Endothelial cell (in vitro differentiated cells): Measurements from ENCODE around the gene MYLK3. TPM values are rescaled to one million over a fixed set of nuclear protein-coding genes. Genes with fewer than 3 reads are reported as not detected.

Source experiments
- DNase-seq: peaks from one replicate; pipeline ENCODE4 v3.0.0; 2021; ENCODE audit warnings: low spot score
- H3K27ac Mint-ChIP-seq: one replicate; pipeline ENCODE4 v1.8.0; 2021; ENCODE audit warnings: mixed read lengths, inconsistent platforms; ENCODE audit not compliant: unreplicated experiment
- H3K27me3 Mint-ChIP-seq: one replicate; pipeline ENCODE4 v1.8.0; 2021; ENCODE audit warnings: mild to moderate bottlenecking, moderate library complexity, mixed read lengths, inconsistent platforms; ENCODE audit not compliant: unreplicated experiment
- H3K36me3 Mint-ChIP-seq: one replicate; pipeline ENCODE4 v1.8.0; 2021; ENCODE audit warnings: mild to moderate bottlenecking, low read depth, mixed read lengths, inconsistent platforms; ENCODE audit not compliant: unreplicated experiment
- H3K4me1 Mint-ChIP-seq: one replicate; pipeline ENCODE4 v1.8.0; 2021; ENCODE audit warnings: mild to moderate bottlenecking, mixed read lengths, inconsistent platforms; ENCODE audit not compliant: unreplicated experiment
- H3K4me3 Mint-ChIP-seq: one replicate; pipeline ENCODE4 v1.8.0; 2021; ENCODE audit warnings: mild to moderate bottlenecking, mixed read lengths, inconsistent platforms; ENCODE audit not compliant: unreplicated experiment
- H3K9me3 Mint-ChIP-seq: one replicate; pipeline ENCODE4 v1.8.0; 2021; ENCODE audit warnings: mixed read lengths, inconsistent platforms; ENCODE audit not compliant: unreplicated experiment
- total RNA-seq: library from RNA; stranded (reverse); fragmentation: NEBNext Ultra II Directional; extraction: Animal tissue kit (Norgen Biotek cat#: 25700); gene quantifications from one replicate; pipeline ENCODE4 v1.2.1, GENCODE V29; 2021; ENCODE audit not compliant: unreplicated experiment
- TF ChIP-seq, protein P1 (sequence below): fragments of 200-600 bp; sonication (generic); IDR thresholded peaks from one replicate; pipeline ENCODE4 v1.5.0; 2021; ENCODE audit warnings: antibody characterized with exemption; ENCODE audit not compliant: unreplicated experiment

The MYLK3 gene
- total RNA-seq, 1 donor from 2014 or later = 0.95 TPM

DNA sequence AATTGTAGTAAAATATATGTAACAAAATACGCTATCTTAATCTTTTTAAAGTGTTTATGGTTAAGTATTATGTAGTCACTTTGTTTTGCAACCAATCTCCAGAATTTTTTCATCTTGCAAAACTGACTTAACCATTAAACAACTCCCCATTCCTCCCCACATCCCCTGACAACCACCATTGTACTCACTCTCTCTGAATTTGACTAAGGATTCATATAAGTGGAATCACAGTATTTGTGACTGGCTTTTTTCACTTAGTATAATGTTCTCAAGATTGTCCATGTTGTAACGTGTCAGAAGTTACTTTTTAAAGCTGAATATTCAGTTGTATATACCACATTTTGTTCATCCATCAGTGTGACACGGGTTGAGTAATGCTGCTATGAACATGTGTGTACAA lies 48.1 kb downstream of the MYLK3 start:
- peaks cover 6% of the 10 kb centered on the region for H3K36me3 Mint-ChIP-seq

DNA sequence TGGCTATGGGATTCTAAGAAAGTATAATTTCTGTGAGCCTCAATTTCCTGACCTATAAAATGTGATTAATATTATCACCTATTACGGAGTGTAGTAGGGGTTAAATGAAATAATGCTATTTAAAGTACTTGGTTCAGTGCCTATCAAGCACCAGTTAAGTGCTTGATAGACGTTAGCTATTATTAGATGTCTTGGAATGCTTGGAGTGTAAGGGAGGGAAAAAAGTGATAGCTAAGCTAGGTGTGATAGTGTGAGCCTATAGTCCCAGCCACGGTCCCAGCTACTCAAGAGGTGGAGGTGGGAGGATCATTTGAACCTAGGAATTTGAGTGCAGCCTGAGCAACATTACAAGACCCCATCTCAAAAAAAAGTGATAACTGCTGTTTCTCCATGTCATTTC lies 51.2 kb downstream of the MYLK3 start:
- Mint-ChIP-seq H3K4me1 (peaks cover 5% of the 10 kb centered on the region), H3K27ac (no peak overlapping the region), H3K36me3 (peaks cover 10% of the 10 kb centered on the region), H3K9me3 (no peaks in the 10 kb centered on the region), H3K4me3 (no peak overlapping the region), H3K27me3 (no peaks in the 10 kb centered on the region)
- TF ChIP-seq, protein P1, sequence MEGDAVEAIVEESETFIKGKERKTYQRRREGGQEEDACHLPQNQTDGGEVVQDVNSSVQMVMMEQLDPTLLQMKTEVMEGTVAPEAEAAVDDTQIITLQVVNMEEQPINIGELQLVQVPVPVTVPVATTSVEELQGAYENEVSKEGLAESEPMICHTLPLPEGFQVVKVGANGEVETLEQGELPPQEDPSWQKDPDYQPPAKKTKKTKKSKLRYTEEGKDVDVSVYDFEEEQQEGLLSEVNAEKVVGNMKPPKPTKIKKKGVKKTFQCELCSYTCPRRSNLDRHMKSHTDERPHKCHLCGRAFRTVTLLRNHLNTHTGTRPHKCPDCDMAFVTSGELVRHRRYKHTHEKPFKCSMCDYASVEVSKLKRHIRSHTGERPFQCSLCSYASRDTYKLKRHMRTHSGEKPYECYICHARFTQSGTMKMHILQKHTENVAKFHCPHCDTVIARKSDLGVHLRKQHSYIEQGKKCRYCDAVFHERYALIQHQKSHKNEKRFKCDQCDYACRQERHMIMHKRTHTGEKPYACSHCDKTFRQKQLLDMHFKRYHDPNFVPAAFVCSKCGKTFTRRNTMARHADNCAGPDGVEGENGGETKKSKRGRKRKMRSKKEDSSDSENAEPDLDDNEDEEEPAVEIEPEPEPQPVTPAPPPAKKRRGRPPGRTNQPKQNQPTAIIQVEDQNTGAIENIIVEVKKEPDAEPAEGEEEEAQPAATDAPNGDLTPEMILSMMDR = no peak
- no peak for DNase-seq

More for the DNA sequence above, 48.1 kb downstream of the MYLK3 start:
- no peak for DNase-seq
- H3K27ac Mint-ChIP-seq = no peak overlapping the region
- H3K4me1 Mint-ChIP-seq = no peaks in the 10 kb centered on the region
- no peak overlapping the region for H3K4me3 Mint-ChIP-seq
- no peaks in the 10 kb centered on the region for H3K9me3 Mint-ChIP-seq
- no peaks in the 10 kb centered on the region for H3K27me3 Mint-ChIP-seq
- TF ChIP-seq, protein P1 = no peak

DNA sequence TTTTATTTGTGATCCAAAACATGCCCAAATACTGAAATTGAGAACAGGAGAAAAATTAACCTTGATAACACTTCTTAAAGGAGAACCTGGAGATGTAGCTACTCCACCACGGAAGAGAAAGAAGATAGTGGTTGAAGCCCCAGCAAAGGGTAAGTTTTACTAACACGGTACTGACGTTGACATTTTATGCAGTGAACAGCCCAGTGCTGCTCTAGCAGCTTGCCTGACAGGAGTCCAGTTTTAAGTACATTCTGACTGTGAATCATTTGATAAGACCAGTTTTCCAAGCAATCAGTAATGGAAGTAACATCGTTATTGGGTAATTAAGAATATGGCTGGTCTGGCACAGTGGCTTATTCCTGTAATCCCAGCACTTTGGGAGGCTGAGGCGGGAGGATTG lies 52.2 kb downstream of the MYLK3 start:
- no peak for DNase-seq

DNA sequence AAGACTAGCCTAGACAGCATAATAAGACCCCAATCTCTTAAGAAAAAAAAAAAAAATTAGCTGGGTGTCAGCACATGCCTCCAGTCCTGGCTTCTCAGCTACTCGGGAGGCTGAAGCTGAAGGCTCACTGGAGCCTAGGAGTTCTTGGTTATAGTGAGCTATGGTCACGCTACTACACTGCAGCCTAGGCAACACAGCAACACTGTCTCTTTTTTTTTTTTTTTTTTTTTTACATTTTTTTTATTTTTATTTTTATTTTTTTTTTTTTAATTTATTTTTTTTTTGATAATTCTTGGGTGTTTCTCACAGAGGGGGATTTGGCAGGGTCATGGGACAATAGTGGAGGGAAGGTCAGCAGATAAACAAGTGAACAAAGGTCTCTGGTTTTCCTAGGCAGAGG lies 54.5 kb downstream of the MYLK3 start:
- H3K4me1 Mint-ChIP-seq = peaks cover 19% of the 10 kb centered on the region
- TF ChIP-seq, protein P1 = no peak
- peaks cover 7% of the 10 kb centered on the region for H3K27me3 Mint-ChIP-seq
- H3K4me3 Mint-ChIP-seq = no peak overlapping the region
- no peaks in the 10 kb centered on the region for H3K9me3 Mint-ChIP-seq
- DNase-seq = no peak
- H3K27ac Mint-ChIP-seq = no peak overlapping the region
- H3K36me3 Mint-ChIP-seq = peaks cover 10% of the 10 kb centered on the region

More for the DNA sequence above, 52.2 kb downstream of the MYLK3 start:
- Mint-ChIP-seq H3K27ac (no peak overlapping the region), H3K27me3 (peaks cover 4% of the 10 kb centered on the region), H3K4me1 (peaks cover 15% of the 10 kb centered on the region), H3K4me3 (no peak overlapping the region), H3K9me3 (no peaks in the 10 kb centered on the region), H3K36me3 (peaks cover 10% of the 10 kb centered on the region)
- TF ChIP-seq, protein P1 = no peak

DNA sequence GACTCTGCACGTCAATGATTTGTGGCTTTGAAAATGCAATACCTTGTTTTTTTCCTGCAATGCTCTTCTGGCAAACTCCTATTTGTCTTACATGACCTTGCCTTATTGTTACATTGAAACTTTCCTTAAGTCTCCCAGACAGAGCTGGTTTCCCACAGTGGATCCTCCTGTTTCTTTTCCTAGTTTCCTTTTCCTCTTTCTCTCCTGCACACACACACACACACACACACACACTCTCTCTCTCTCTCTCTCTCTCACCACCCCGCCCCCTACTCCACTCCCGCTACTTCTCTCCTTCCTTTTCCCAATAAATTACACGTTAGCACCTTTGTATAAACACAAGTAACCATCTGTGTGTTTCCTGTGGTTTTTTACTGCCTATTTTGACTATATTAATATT lies 56.4 kb downstream of the MYLK3 start:
- Mint-ChIP-seq H3K9me3 (no peaks in the 10 kb centered on the region), H3K4me1 (peaks cover 33% of the 10 kb centered on the region), H3K27ac (no peak overlapping the region), H3K4me3 (no peak overlapping the region), H3K27me3 (peaks cover 13% of the 10 kb centered on the region), H3K36me3 (peaks cover 10% of the 10 kb centered on the region)
- TF ChIP-seq, protein P1 = no peak
- DNase-seq = no peak
